Suprapubic skin (tissue), 4 donors: ENCODE data around the gene BPIFA2. TPM values are rescaled to one million over a fixed set of nuclear protein-coding genes. Genes with fewer than 3 reads are reported as not detected.

ENCODE experiments used
- DNase-seq, 2 donors: peaks; one replicate each; pipeline ENCODE4 v3.0.0-alpha.2; 2019; ENCODE audit warnings: low spot score in 2 of 2
- H3K27ac ChIP-seq: fragments of 200-600 bp; sonication (generic); one replicate; pipeline ENCODE4 v1.5.1; 2019
- H3K27me3 ChIP-seq: fragments of 200-600 bp; sonication (generic); one replicate; pipeline ENCODE4 v1.5.1; 2019
- H3K36me3 ChIP-seq: fragments of 200-600 bp; sonication (generic); one replicate; pipeline ENCODE4 v1.5.1; 2019
- H3K4me1 ChIP-seq: fragments of 200-600 bp; sonication (generic); one replicate; pipeline ENCODE4 v1.5.1; 2019
- H3K4me3 ChIP-seq: fragments of 200-600 bp; sonication (generic); one replicate; pipeline ENCODE4 v1.5.1; 2019; ENCODE audit warnings: mild to moderate bottlenecking
- H3K9me3 ChIP-seq: fragments of 200-600 bp; sonication (generic); one replicate; pipeline ENCODE4 v1.5.1; 2019
- CTCF ChIP-seq, 2 donors: fragments of 200-600 bp in 1 of 2; fragments of 450-650 bp in 1 of 2; sonication (generic) in 1 of 2; IDR thresholded peaks; one replicate each; pipeline ENCODE4 v1.5.1; 2016 to 2019; ENCODE audit warnings: antibody characterized with exemption in 2 of 2, mild to moderate bottlenecking in 1 of 2, moderate library complexity in 1 of 2
- EP300 ChIP-seq: sonication (generic); formaldehyde crosslinking; IDR thresholded peaks from one replicate; pipeline ENCODE4 v1.6.1; 2017; ENCODE audit warnings: antibody characterized with exemption
- POLR2A ChIP-seq, 2 donors: fragments of 450-650 bp; IDR thresholded peaks; one replicate each; pipeline ENCODE4 v1.6.1; 2017; ENCODE audit warnings: antibody characterized with exemption in 2 of 2, mild to moderate bottlenecking in 2 of 2, moderate library complexity in 2 of 2
- POLR2AphosphoS5 ChIP-seq, 3 donors: sonication (generic); formaldehyde crosslinking; IDR thresholded peaks; one replicate each; pipeline ENCODE4 v1.6.1; 2017; ENCODE audit warnings: antibody characterized with exemption in 3 of 3
- WGBS: methylation state at CpG from one replicate; pipeline ENCODE4 v1.1.5; 2018; 5-methylcytosine and 5-hydroxymethylcytosine counted together
- total RNA-seq, 4 donors: library from RNA; depleted of rRNA; stranded (reverse); fragments of >200 nt; gene quantifications; one replicate each; pipeline ENCODE4 v1.1.0, GENCODE V29; 2016

Gene BPIFA2
- total RNA-seq, 4 donors from 2014 or later: not detected

DNA sequence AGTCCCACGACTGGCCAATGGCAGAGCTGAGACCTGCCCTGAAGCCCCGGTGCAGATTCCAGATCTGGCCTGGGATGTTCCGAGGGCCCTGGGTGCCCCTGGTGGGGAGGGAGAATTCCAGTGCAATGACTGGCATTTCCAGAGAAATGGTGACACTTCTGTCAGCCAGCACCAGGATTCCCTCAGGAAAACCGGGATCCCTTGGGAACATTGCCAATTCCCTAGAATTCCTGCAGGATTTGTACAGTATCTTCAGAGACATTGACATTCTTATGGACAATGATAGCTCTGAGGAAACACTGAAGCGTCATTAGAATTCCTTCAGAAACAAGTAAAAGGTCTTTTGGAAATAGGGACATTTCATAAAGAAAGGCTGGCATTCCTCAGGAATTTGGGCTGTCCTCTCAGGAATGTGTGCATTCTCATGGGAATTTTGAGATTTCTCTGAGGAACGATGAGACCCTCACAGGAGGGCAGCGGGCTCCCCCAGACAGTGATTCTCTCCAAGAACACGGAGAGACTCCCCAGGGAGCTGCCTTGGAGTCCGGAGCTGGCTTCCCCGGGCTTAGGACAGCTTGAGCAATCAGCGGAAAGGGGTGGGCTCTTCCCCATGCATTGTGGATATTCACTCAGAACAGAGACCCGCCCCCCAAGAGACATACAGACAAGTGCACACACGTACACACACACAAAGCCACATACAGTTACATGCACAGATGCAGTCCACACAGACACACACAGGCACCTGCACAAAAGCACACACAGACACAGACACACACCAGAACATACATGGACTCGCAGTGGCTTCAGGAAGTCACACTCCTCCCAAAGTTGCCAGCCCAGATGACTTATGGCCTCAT lies 35.2 kb upstream of the BPIFA2 start:
- Histone ChIP-seq H3K36me3 (no peaks in the 10 kb centered on the region), H3K9me3 (no peaks in the 10 kb centered on the region), H3K4me3 (no peak overlapping the region), H3K4me1 (no peaks in the 10 kb centered on the region), H3K27me3 (peaks cover 12% of the 10 kb centered on the region), H3K27ac (no peak overlapping the region)
- no peak for DNase-seq
- WGBS: 37% methylated on average over 8 of the region's 14 CpGs
- TF ChIP-seq POLR2A (IDR thresholded peaks at IDR 0.05): no peak
- no peak for TF ChIP-seq POLR2AphosphoS5 (IDR thresholded peaks at IDR 0.05)

- DNase-seq: no peak
- TF ChIP-seq POLR2AphosphoS5 (IDR thresholded peaks at IDR 0.05) (no peak), CTCF (IDR thresholded peaks at IDR 0.05) (no peak), POLR2A (IDR thresholded peaks at IDR 0.05) (no peak), EP300 (no peak)
- H3K36me3 ChIP-seq: no peaks in the 10 kb centered on the region
- H3K27ac ChIP-seq: no peak overlapping the region
- H3K4me1 ChIP-seq: no peaks in the 10 kb centered on the region
- H3K4me3 ChIP-seq: no peak overlapping the region
- peaks cover 12% of the 10 kb centered on the region for H3K27me3 ChIP-seq
- no peaks in the 10 kb centered on the region for H3K9me3 ChIP-seq
- 75% methylated on average over 11 of the region's 11 CpGs for WGBS
Measured at GRCh38 chr20:33133373-33133941, 34.5 kb upstream of the BPIFA2 start.

DNA sequence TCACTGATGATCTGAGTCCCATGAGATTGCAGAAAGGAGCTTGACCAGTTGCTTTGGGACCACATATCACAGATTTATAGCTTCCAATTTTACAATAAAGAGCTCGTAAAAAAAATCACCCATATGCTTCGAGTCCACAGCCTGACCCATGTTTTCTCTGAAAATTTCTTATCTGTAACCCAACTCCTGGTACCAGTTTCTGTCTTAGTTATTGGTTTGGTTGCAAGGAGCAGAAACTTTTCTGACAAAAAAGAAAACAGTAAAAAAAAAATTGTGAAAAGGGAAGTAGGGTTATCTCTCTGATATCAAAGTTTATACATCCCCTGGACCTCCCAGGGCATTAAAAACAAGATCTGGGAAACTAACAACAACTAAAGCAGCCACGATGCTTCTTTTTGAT lies 30.8 kb upstream of the BPIFA2 start:
- no peaks in the 10 kb centered on the region for H3K36me3 ChIP-seq
- no peak for DNase-seq
- H3K9me3 ChIP-seq: no peaks in the 10 kb centered on the region
- H3K27me3 ChIP-seq: peaks cover 12% of the 10 kb centered on the region
- H3K4me3 ChIP-seq: no peak overlapping the region
- no peak overlapping the region for H3K27ac ChIP-seq
- no peaks in the 10 kb centered on the region for H3K4me1 ChIP-seq
- WGBS: 86% methylated on average over 3 of the region's 3 CpGs
- TF ChIP-seq CTCF (IDR thresholded peaks at IDR 0.05) (no peak), POLR2AphosphoS5 (IDR thresholded peaks at IDR 0.05) (no peak), POLR2A (IDR thresholded peaks at IDR 0.05) (no peak), EP300 (no peak)

DNA sequence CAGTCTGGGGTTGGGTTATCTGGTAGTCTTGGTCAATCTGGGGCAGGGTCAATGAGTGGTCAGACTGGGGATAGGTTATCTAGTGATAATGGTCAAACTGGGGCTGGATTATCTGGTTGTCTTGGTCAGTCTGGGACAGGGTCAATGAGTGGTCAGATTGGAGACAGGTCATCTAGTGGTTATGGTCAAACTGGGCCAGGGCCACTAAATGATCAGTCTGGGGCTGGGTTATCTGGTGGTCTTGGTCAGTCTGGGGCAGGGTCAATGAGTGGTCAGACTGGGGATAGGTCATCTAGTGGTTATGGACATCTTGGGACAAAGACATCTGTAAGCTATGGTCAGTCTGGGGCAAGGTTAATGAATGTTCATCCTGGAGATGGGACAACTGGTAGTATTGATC lies 28.5 kb upstream of the BPIFA2 start:
- Histone ChIP-seq H3K36me3 (no peaks in the 10 kb centered on the region), H3K4me1 (no peaks in the 10 kb centered on the region), H3K27ac (no peak overlapping the region), H3K27me3 (no peaks in the 10 kb centered on the region), H3K4me3 (no peak overlapping the region), H3K9me3 (no peaks in the 10 kb centered on the region)
- DNase-seq: no peak
- no peak for TF ChIP-seq EP300
- no peak for TF ChIP-seq POLR2AphosphoS5 (IDR thresholded peaks at IDR 0.05)
- no peak for TF ChIP-seq CTCF (IDR thresholded peaks at IDR 0.05)

GRCh38 chr20:33145521-33145920 lies 22.4 kb upstream of the BPIFA2 start:
- peaks cover 19% of the 10 kb centered on the region for H3K27me3 ChIP-seq

More at GRCh38 chr20:33145521-33145920, 22.4 kb upstream of the BPIFA2 start:
- no peaks in the 10 kb centered on the region for H3K9me3 ChIP-seq
- H3K27ac ChIP-seq: no peak overlapping the region
- WGBS: 82% methylated on average over 4 of the region's 5 CpGs
- H3K4me1 ChIP-seq: no peaks in the 10 kb centered on the region
- no peak overlapping the region for H3K4me3 ChIP-seq
- DNase-seq: no peak
- H3K36me3 ChIP-seq: no peaks in the 10 kb centered on the region
- TF ChIP-seq EP300: no peak
- TF ChIP-seq CTCF (IDR thresholded peaks at IDR 0.05): no peak
- TF ChIP-seq POLR2AphosphoS5 (IDR thresholded peaks at IDR 0.05): no peak
- no peak for TF ChIP-seq POLR2A (IDR thresholded peaks at IDR 0.05)
